Measurements from ENCODE around the gene USP43.

The USP43 gene

GRCh38 chr17:9677896-9678295 lies 32.6 kb downstream of the USP43 start:
- ATAC-seq (ENCODE audit: insufficient read depth, low read depth) = no peak
- TF ChIP-seq CTCF (IDR thresholded peaks at IDR 0.05; ENCODE audit: borderline replicate concordance, extremely low read depth, low read length, poor library complexity, severe bottlenecking) (no peak), EZH2 (IDR thresholded peaks at IDR 0.05; ENCODE audit: borderline replicate concordance, low read depth, low read length, severe bottlenecking) (no peak)

GRCh38 chr17:9684955-9685621 lies 39.8 kb downstream of the USP43 start:
- Histone ChIP-seq H3K36me3 (ENCODE audit: insufficient read depth, low read length) (no peaks in the 10 kb centered on the region), H4K20me1 (ENCODE audit: insufficient read depth, low read length) (no peaks in the 10 kb centered on the region), H2AFZ (ENCODE audit: low read depth, low read length) (no peak overlapping the region), H3K4me2 (ENCODE audit: insufficient read depth, low read length) (no peak overlapping the region), H3K4me1 (ENCODE audit: insufficient read depth, low read length) (no peaks in the 10 kb centered on the region), H3K9me3 (ENCODE audit: insufficient read depth, low read length, severe bottlenecking) (peaks cover 7% of the 10 kb centered on the region), H3K9ac (ENCODE audit: low read depth, low read length) (no peak overlapping the region), H3K27me3 (ENCODE audit: insufficient read depth, low read length, poor library complexity) (no peaks in the 10 kb centered on the region), H3K4me3 (ENCODE audit: low read depth in 1 of 2, low read length in 2 of 2) (no peak overlapping the region), H3K79me2 (ENCODE audit: insufficient read depth, low read length) (no peaks in the 10 kb centered on the region), H3K27ac (ENCODE audit: low read length) (no peak overlapping the region)
- DNase-seq (no peak), ATAC-seq (ENCODE audit: insufficient read depth, low read depth) (no peak)
- TF ChIP-seq CTCF (IDR thresholded peaks at IDR 0.05; ENCODE audit: borderline replicate concordance, extremely low read depth, low read length, poor library complexity, severe bottlenecking) (no peak), EZH2 (IDR thresholded peaks at IDR 0.05; ENCODE audit: borderline replicate concordance, low read depth, low read length, severe bottlenecking) (no peak)

More at GRCh38 chr17:9677896-9678295, 32.6 kb downstream of the USP43 start:
- peaks cover 13% of the 10 kb centered on the region for H3K9me3 ChIP-seq (ENCODE audit: insufficient read depth, low read length, severe bottlenecking)
- no peak overlapping the region for H3K4me3 ChIP-seq (ENCODE audit: low read depth in 1 of 2, low read length in 2 of 2)
- no peaks in the 10 kb centered on the region for H3K79me2 ChIP-seq (ENCODE audit: insufficient read depth, low read length)
- H3K36me3 ChIP-seq (ENCODE audit: insufficient read depth, low read length) = no peaks in the 10 kb centered on the region
- H4K20me1 ChIP-seq (ENCODE audit: insufficient read depth, low read length) = no peaks in the 10 kb centered on the region
- no peaks in the 10 kb centered on the region for H3K4me1 ChIP-seq (ENCODE audit: insufficient read depth, low read length)
- no peak overlapping the region for H3K4me2 ChIP-seq (ENCODE audit: insufficient read depth, low read length)
- no peak overlapping the region for H3K9ac ChIP-seq (ENCODE audit: low read depth, low read length)
- H3K27me3 ChIP-seq (ENCODE audit: insufficient read depth, low read length, poor library complexity) = peaks cover 4% of the 10 kb centered on the region
- no peak for DNase-seq
- no peak overlapping the region for H3K27ac ChIP-seq (ENCODE audit: low read length)
- no peak overlapping the region for H2AFZ ChIP-seq (ENCODE audit: low read depth, low read length)

GRCh38 chr17:9693755-9694154 lies 48.4 kb downstream of the USP43 start:
- H3K4me3 ChIP-seq (ENCODE audit: low read depth in 1 of 2, low read length in 2 of 2) = no peak overlapping the region
- no peaks in the 10 kb centered on the region for H3K79me2 ChIP-seq (ENCODE audit: insufficient read depth, low read length)
- H3K27me3 ChIP-seq (ENCODE audit: insufficient read depth, low read length, poor library complexity) = no peaks in the 10 kb centered on the region
- H2AFZ ChIP-seq (ENCODE audit: low read depth, low read length) = no peak overlapping the region
- H3K9ac ChIP-seq (ENCODE audit: low read depth, low read length) = no peak overlapping the region
- DNase-seq (no peak), ATAC-seq (ENCODE audit: insufficient read depth, low read depth) (no peak)
- no peaks in the 10 kb centered on the region for H3K4me1 ChIP-seq (ENCODE audit: insufficient read depth, low read length)
- H4K20me1 ChIP-seq (ENCODE audit: insufficient read depth, low read length) = no peaks in the 10 kb centered on the region
- no peak overlapping the region for H3K4me2 ChIP-seq (ENCODE audit: insufficient read depth, low read length)
- TF ChIP-seq EZH2 (IDR thresholded peaks at IDR 0.05; ENCODE audit: borderline replicate concordance, low read depth, low read length, severe bottlenecking) (no peak), CTCF (IDR thresholded peaks at IDR 0.05; ENCODE audit: borderline replicate concordance, extremely low read depth, low read length, poor library complexity, severe bottlenecking) (no peak)
- H3K9me3 ChIP-seq (ENCODE audit: insufficient read depth, low read length, severe bottlenecking) = no peaks in the 10 kb centered on the region
- H3K36me3 ChIP-seq (ENCODE audit: insufficient read depth, low read length) = no peaks in the 10 kb centered on the region
- H3K27ac ChIP-seq (ENCODE audit: low read length) = no peak overlapping the region
